Transverse colon (tissue), 3 donors: ENCODE data around the gene NPPA.

ENCODE experiments used
- POLR2A ChIP-seq: fragments of 450-650 bp; IDR thresholded peaks from one replicate; pipeline ENCODE4 v1.6.1; 2016; ENCODE audit warnings: antibody characterized with exemption, mild to moderate bottlenecking, moderate library complexity
- TF ChIP-seq, protein P1 (sequence below), 5 experiments: fragments of 200-600 bp in 3 of 5; fragments of 450-650 bp in 2 of 5; sonication (generic) in 3 of 5; IDR thresholded peaks; 1 replicate in 2 of 5; 2 replicates in 3 of 5; pipeline ENCODE4 v1.5.1; 2016 to 2017; ENCODE audit warnings: antibody characterized with exemption in 5 of 5, inconsistent platforms in 3 of 5, mild to moderate bottlenecking in 2 of 5, moderate library complexity in 1 of 5

GRCh38 chr1:11886986-11887665 is 39.5 kb upstream of the NPPA start:
- TF ChIP-seq POLR2A: no peak
- TF ChIP-seq, protein P1, sequence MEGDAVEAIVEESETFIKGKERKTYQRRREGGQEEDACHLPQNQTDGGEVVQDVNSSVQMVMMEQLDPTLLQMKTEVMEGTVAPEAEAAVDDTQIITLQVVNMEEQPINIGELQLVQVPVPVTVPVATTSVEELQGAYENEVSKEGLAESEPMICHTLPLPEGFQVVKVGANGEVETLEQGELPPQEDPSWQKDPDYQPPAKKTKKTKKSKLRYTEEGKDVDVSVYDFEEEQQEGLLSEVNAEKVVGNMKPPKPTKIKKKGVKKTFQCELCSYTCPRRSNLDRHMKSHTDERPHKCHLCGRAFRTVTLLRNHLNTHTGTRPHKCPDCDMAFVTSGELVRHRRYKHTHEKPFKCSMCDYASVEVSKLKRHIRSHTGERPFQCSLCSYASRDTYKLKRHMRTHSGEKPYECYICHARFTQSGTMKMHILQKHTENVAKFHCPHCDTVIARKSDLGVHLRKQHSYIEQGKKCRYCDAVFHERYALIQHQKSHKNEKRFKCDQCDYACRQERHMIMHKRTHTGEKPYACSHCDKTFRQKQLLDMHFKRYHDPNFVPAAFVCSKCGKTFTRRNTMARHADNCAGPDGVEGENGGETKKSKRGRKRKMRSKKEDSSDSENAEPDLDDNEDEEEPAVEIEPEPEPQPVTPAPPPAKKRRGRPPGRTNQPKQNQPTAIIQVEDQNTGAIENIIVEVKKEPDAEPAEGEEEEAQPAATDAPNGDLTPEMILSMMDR (IDR thresholded peaks at IDR 0.05): no peak
